Measurements from ENCODE around the gene TSC2.
"Not testable (repeated sequence)": the region's sequence is repeated elsewhere in the genome, so short reads cannot be mapped to it uniquely, and the experiment has no call there.

TSC2 gene

DNA sequence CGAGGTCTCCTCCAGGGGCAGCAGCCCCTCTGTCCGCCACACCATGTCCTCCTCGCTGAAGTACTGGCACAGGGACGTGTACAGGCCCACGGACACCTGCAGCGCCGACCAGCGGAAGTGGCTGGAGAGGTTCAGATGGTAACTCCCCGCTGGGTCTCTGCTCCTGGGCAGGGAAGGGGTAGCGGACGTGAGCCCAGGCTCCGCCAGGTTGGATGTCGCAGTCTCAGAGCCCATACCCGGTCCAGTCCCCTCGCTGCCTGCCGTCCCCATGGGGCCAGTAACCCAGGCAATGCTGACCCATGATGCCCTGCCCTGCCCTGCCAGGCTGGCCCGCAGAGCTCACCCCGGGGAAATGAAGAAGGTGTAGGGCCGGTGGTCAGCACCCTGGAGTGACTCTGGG is 54.7 kb downstream of the TSC2 start:
- no peak overlapping the region for H3K4me3 ChIP-seq (ENCODE audit: low read depth, low read length)
- TF ChIP-seq, protein P1, sequence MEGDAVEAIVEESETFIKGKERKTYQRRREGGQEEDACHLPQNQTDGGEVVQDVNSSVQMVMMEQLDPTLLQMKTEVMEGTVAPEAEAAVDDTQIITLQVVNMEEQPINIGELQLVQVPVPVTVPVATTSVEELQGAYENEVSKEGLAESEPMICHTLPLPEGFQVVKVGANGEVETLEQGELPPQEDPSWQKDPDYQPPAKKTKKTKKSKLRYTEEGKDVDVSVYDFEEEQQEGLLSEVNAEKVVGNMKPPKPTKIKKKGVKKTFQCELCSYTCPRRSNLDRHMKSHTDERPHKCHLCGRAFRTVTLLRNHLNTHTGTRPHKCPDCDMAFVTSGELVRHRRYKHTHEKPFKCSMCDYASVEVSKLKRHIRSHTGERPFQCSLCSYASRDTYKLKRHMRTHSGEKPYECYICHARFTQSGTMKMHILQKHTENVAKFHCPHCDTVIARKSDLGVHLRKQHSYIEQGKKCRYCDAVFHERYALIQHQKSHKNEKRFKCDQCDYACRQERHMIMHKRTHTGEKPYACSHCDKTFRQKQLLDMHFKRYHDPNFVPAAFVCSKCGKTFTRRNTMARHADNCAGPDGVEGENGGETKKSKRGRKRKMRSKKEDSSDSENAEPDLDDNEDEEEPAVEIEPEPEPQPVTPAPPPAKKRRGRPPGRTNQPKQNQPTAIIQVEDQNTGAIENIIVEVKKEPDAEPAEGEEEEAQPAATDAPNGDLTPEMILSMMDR (IDR thresholded peaks at IDR 0.05; ENCODE audit: low read depth, low read length, missing control alignments): no peak
- DNase-seq (ENCODE audit: low read depth): no peak

DNA sequence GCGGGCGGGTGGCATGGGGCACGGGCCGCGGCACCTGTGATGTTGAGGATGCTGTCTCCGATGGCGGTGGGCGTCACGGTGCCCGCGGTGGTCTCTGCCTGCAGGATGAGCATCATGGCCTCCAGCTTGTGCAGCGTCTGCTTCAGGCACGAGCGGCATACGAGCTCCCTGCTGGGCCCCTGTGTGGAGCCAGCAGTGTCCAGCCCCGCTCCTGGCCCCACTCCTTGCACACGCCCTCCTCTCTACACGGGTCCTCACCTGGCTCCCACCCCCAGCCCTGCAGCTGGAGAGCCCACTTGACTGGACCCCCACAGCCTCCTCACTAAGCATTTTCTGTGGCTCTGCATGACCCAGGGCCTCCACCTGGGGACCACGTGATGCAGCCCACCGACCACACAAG is 56.7 kb downstream of the TSC2 start:
- DNase-seq (ENCODE audit: low read depth); H3K4me3 ChIP-seq (ENCODE audit: low read depth, low read length): not testable (repeated sequence)

DNA sequence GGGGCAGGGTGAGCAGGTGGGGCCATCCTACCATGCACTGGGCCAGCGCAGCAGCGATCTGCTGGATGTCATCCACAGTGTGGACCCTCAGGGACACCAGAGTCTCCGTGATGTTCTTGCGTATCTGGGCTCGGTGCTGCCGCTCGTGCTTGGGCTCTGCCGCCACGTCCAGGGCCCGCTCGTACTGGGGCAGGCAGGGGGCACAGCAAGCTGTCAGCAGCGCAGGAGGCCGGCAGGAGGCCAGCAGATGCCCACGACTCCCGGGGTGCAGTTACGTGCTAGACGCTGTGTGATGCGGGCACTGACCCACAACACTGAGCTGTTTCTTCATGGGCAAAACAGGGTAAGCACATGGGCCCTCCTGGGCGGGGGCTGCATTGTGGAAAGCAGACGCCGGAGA is 57.5 kb downstream of the TSC2 start:
- DNase-seq (ENCODE audit: low read depth); H3K4me3 ChIP-seq (ENCODE audit: low read depth, low read length): not testable (repeated sequence)

GRCh38 chr16:2105769-2106168 is 58.0 kb downstream of the TSC2 start:
- DNase-seq (ENCODE audit: low read depth); H3K4me3 ChIP-seq (ENCODE audit: low read depth, low read length): not testable (repeated sequence)

GRCh38 chr16:2106211-2106610 is 58.4 kb downstream of the TSC2 start:
- not testable (repeated sequence) for H3K4me3 ChIP-seq (ENCODE audit: low read depth, low read length); DNase-seq (ENCODE audit: low read depth)

- not testable (repeated sequence) for H3K4me3 ChIP-seq (ENCODE audit: low read depth, low read length); DNase-seq (ENCODE audit: low read depth)
Measured at GRCh38 chr16:2107121-2107790, 59.5 kb downstream of the TSC2 start.

GRCh38 chr16:2107791-2108125 is 60.0 kb downstream of the TSC2 start:
- DNase-seq (ENCODE audit: low read depth): not testable (repeated sequence)

GRCh38 chr16:2108446-2109270 is 60.9 kb downstream of the TSC2 start:
- not testable (repeated sequence) for DNase-seq (ENCODE audit: low read depth); H3K4me3 ChIP-seq (ENCODE audit: low read depth, low read length)

More at GRCh38 chr16:2107791-2108125, 60.0 kb downstream of the TSC2 start:
- not testable (repeated sequence) for H3K4me3 ChIP-seq (ENCODE audit: low read depth, low read length)

GRCh38 chr16:2109271-2109580 is 61.4 kb downstream of the TSC2 start:
- not testable (repeated sequence) for DNase-seq (ENCODE audit: low read depth); H3K4me3 ChIP-seq (ENCODE audit: low read depth, low read length)

- H3K4me3 ChIP-seq (ENCODE audit: low read depth, low read length); DNase-seq (ENCODE audit: low read depth): not testable (repeated sequence)
Measured at GRCh38 chr16:2109872-2110271, 62.1 kb downstream of the TSC2 start.

- not testable (repeated sequence) for DNase-seq (ENCODE audit: low read depth); H3K4me3 ChIP-seq (ENCODE audit: low read depth, low read length)
Measured at GRCh38 chr16:2110332-2111008, 62.7 kb downstream of the TSC2 start.

DNA sequence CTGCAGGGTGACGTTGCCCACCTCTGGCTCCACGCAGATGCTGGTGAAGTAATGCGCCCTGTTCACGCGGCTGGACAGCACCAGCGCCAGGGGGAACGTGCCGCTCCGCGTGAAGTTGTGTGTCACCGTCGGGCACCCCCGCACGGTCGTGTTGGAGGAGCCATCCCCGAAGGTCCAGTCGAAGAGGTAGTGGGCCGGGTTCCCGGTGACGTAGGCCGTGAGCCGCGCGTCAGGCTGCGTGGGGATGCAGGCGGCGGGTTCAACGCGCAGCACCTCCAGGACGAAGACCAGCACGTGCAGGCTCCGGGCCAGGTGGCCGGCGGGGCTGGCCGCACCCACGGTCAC is 63.2 kb downstream of the TSC2 start:
- DNase-seq (ENCODE audit: low read depth); H3K4me3 ChIP-seq (ENCODE audit: low read depth, low read length): not testable (repeated sequence)

DNA sequence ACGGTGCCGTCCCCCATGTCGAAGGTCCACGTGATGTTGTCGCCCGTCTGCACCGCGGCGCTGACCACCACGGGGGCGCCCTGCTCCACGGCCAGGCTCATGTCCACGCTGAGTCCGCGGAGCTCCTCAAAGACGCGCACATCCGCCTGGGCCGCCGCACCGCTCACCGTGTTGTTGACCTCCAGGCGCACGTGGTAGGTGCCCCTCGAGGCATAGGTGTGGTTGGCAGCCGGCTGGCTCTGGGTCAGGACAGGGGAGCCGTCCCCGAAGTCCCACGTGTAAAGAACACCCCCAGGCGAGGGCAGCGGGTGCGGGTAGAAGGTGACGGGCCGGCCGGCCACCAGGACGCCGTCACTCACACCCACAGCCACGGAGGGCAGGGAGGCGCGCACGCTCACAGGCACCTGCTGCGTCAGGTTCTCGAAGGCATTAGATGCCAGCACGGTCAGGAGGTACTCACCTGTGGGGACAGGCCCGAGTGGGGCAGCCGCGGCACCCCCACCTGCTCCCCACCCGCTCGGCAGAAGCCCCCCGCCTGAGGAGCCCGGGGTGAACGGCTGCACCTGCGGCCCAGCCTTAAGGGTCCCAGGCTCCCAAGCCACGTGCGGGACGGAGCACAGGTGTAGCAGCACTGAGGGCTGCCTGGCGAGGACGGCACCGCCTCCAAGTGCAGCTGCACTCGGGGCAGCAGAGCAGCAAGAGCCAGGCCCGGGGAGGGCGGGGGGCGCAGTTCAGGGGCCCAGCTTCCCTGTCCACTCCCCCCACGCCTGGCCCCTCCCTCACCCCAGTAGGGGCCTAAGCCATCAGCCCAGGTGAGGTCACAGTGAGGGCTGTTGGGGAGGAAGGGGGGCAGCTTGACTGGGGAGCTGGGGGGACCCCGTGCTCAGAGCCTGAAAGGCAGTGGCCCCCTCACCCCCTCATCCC is 63.9 kb downstream of the TSC2 start:
- DNase-seq (ENCODE audit: low read depth); H3K4me3 ChIP-seq (ENCODE audit: low read depth, low read length): not testable (repeated sequence)

- DNase-seq (ENCODE audit: low read depth); H3K4me3 ChIP-seq (ENCODE audit: low read depth, low read length): not testable (repeated sequence)
Measured at GRCh38 chr16:2112539-2113106, 64.8 kb downstream of the TSC2 start.

- H3K4me3 ChIP-seq (ENCODE audit: low read depth, low read length): not testable (repeated sequence)
Measured at GRCh38 chr16:2114225-2114624, 66.4 kb downstream of the TSC2 start.

GRCh38 chr16:2114885-2115590 is 67.3 kb downstream of the TSC2 start:
- DNase-seq (ENCODE audit: low read depth); H3K4me3 ChIP-seq (ENCODE audit: low read depth, low read length): not testable (repeated sequence)

More at GRCh38 chr16:2114225-2114624, 66.4 kb downstream of the TSC2 start:
- DNase-seq (ENCODE audit: low read depth): not testable (repeated sequence)

All from GM12864 (cell line).